ENCODE data around the gene GYPC.

GRCh38 chr2:126730655-126731054, 74.7 kb downstream of the GYPC start:
- no peak for TF ChIP-seq GABPA (IDR thresholded peaks at IDR 0.05; ENCODE audit: low read depth)
- no peak for TF ChIP-seq CTCF (IDR thresholded peaks at IDR 0.05; ENCODE audit: insufficient read depth, low read length)
- TF ChIP-seq, protein P1, sequence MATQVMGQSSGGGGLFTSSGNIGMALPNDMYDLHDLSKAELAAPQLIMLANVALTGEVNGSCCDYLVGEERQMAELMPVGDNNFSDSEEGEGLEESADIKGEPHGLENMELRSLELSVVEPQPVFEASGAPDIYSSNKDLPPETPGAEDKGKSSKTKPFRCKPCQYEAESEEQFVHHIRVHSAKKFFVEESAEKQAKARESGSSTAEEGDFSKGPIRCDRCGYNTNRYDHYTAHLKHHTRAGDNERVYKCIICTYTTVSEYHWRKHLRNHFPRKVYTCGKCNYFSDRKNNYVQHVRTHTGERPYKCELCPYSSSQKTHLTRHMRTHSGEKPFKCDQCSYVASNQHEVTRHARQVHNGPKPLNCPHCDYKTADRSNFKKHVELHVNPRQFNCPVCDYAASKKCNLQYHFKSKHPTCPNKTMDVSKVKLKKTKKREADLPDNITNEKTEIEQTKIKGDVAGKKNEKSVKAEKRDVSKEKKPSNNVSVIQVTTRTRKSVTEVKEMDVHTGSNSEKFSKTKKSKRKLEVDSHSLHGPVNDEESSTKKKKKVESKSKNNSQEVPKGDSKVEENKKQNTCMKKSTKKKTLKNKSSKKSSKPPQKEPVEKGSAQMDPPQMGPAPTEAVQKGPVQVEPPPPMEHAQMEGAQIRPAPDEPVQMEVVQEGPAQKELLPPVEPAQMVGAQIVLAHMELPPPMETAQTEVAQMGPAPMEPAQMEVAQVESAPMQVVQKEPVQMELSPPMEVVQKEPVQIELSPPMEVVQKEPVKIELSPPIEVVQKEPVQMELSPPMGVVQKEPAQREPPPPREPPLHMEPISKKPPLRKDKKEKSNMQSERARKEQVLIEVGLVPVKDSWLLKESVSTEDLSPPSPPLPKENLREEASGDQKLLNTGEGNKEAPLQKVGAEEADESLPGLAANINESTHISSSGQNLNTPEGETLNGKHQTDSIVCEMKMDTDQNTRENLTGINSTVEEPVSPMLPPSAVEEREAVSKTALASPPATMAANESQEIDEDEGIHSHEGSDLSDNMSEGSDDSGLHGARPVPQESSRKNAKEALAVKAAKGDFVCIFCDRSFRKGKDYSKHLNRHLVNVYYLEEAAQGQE (IDR thresholded peaks at IDR 0.05; ENCODE audit: insufficient replicate concordance, low read depth): no peak
